GM18505 (cell line): ENCODE measurements around the gene SLC5A10.
"Not testable (repeated sequence)": the region's sequence is repeated elsewhere in the genome, so short reads cannot be mapped to it uniquely, and the experiment has no call there.

Experiments
- ATAC-seq: cut with Tn5 transposase; IDR thresholded peaks from one replicate; pipeline ENCODE4 v1.9.1; 2021; ENCODE audit not compliant: unreplicated experiment
- POLR2A ChIP-seq: IDR thresholded peaks from 4 replicates; pipeline ENCODE4 v1.6.1; 2011; ENCODE audit warnings: borderline replicate concordance; ENCODE audit not compliant: insufficient read depth, insufficient read length; ENCODE audit errors: extremely low read depth

SLC5A10 gene

DNA sequence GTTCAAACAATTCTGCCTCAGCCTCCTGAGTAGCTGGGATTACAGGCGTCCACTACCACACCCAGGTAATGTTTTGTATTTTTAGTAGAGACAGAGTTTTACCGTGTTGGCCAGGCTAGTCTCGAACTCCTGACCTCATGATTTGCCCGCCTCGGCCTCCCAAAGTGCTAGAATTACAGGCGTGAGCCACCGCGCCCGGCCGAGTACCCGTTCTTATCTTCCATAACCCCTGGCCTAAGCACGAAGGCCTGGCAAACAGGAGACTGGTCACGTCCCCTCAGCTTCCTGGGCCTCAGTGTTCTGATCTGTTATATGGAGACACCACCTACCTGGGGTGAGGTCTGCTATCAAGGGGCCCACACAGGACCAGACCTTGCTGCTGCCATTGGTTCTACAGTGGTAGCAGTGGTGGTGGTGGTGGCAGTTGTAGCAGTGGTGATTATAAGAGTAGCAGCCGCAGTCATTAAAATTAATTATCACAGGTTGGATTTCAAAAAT is 1.3 kb downstream of the SLC5A10 start:
- TF ChIP-seq POLR2A = no peak
- ATAC-seq = no peak

DNA sequence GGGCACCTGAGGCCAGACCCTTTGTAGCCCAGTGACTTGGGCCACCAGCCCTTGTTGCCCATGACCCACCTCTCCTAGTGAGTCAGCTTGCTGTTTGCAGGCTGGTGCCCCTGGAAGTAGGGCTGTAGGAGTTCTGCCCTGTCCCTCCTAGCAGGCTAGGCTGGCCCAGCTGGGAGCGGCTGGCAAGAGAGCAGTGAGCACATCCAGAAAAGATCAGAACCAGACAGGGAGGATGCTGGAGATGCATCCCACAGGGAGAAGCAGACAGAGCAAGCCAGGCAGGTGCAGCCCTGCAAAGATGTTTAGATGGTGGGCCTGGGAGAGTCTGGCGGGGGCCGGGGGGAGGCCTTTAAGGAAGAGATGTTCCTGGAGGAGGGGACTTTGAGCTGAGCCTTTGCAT is 2.4 kb downstream of the SLC5A10 start:
- no peak for TF ChIP-seq POLR2A
- no peak for ATAC-seq

DNA sequence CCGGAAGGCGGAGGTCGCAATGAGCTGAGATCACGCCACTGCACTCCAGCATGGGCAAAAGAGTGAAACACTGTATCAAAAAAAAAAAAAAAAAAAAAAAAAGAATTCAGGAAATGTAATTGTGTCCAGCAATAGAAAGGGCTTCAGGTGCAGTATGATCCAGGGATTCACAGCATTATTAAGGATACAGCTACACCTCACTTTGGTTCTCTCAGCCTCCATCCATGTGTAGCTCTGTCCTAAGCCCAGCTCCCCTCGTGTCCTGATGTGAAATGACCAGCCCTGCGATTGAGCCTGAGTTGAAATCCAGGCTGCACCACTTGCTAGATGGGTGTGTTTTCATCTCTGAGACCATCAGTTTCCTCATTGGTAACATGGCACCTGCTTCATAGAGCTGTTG is 3.0 kb downstream of the SLC5A10 start:
- ATAC-seq = no peak
- no peak for TF ChIP-seq POLR2A

DNA sequence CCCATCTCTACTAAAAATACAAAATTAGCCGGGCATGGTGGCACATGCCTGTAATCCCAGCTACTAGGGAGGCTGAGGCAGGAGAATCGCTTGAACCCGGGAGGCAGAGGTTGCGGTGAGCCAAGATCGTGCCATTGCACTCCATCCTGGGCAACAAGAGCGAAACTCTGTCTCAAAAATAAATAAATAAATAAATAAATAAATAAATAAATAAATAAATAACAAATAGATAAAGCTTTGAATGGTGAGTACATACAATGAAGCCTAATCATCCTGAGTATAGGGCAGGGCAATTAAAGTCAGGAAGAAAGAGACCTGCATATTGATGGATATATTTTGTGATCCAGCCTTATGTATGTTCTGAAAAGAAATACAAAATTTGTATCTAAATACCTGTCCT is 4.1 kb downstream of the SLC5A10 start:
- ATAC-seq = not testable (repeated sequence)

GRCh38 chr17:18956581-18956980 is 4.6 kb downstream of the SLC5A10 start:
- no peak for TF ChIP-seq POLR2A
- no peak for ATAC-seq

- no peak for ATAC-seq
- no peak for TF ChIP-seq POLR2A
These were observed 5.9 kb downstream of the SLC5A10 start for GRCh38 chr17:18957831-18958230.

DNA sequence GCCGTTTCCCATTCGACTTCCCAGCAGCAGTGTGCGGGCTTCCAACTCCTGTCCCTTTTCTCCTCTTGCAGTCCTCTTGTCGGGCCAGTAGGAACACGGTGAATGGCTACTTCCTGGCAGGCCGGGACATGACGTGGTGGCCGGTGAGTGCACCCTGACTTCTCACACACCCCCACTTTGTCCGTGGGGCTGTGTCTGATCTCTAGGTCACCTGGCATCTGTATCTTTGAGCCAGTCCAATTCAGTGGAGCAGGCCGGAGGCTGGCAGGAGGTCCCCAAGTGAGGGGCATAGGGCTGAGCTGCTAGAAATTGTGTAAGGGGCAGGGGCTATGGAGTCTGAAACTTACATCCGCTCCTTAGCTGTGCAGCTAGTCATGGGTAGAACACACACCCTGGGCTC is 6.6 kb downstream of the SLC5A10 start:
- no peak for TF ChIP-seq POLR2A
- no peak for ATAC-seq

GRCh38 chr17:18959071-18959844 is 7.3 kb downstream of the SLC5A10 start:
- TF ChIP-seq POLR2A = no peak
- no peak for ATAC-seq

DNA sequence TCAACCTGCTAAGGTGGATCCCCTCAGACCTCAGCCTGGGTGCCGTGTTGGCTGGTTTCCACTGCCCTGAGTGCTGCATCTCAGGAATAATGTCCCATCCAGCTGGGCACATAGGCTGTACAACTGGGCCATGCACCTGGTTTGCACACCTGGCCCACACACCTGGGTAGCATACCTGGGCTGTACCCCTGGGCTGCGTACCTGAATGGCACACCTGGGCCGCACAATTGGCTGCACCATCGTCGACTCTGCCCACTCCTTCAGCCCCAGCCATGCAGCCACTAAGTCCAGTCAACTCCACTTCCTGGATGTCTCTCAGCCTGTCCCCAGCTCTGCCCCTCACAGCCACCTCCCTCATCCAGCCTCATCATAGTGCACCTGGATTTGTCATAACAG is 7.9 kb downstream of the SLC5A10 start:
- no peak for TF ChIP-seq POLR2A
- ATAC-seq = no peak

DNA sequence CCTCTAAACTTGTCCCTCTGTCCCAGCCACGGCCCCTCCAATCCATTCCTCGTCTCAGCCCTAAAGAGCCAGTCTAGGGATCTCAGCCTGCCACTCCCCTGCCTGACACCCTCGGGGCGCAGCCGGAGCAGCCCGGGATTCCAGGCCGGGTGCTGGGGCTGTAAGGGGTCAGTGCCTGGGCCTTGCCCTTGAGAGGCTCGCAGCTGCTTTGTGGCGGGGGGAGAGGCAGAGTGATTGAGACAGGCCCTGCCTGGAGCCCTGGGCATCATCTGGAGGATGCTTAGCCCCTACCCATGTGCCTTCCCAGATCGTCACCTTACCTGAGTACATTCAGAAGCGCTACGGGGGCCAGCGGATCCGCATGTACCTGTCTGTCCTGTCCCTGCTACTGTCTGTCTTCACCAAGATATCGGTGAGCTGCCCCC is 8.3 kb downstream of the SLC5A10 start:
- ATAC-seq = no peak
- TF ChIP-seq POLR2A = no peak

GRCh38 chr17:18960803-18961511 is 9.0 kb downstream of the SLC5A10 start:
- TF ChIP-seq POLR2A = no peak
- ATAC-seq = no peak

DNA sequence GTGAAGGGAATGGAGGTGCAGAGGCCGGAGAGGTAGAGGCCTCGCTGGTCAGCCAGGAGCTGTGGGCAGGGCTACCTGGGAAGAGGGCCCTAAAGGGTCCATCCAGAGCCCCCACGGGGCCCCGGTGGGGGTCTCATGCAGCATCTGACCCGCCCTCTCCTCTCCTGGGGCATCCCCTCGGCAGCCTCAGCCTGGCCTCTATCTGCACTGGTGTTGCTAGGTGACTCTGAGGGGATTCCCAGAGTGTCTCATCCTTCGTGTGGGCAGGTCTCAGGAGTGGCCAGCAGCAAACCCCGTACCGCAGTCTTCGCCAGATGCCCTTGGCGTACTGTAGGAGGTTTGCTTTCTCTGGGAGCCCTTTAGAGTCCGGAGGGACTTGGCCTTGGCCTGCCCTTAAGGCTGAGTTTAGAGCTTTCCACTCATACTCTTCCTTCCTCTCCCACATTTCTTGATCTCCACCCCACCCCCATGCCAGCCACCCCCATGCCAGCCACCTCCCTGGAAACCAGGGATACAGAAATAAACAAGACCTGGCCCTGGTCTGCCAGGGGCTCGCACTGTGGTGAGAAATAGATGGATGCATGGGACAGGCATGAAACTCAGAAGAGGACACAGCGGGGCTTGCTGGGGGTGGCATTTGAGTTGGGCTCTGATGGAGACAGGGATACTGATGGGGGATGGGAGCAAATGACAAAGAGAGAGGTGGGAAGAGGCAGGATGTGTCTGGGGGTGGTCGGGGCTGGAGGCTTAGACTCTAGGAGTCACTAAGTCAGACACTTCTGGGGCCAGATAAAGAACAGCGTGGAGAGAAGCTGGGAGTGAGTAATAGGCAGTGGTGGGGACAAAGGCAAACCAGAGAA is 9.9 kb downstream of the SLC5A10 start:
- no peak for ATAC-seq
- no peak for TF ChIP-seq POLR2A

DNA sequence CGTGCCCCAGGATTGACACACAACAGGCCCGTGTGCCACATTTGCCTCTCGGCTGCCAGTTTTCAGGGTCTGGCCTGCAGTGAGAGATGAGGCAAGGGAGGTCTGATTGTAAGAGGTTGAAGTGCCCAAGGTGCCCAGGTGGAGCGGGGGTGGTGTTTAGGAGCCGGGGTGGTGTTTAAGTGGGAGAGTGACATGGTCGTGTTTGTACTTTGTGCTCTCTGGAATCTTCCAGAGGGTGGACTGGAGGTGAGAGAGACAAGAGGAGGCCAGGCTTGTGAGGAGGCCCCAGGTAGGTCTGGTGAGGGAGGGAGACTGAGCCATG is 10.5 kb downstream of the SLC5A10 start:
- TF ChIP-seq POLR2A = no peak
- no peak for ATAC-seq
